KMS-11 (cell line): ENCODE results near the gene NKG7.
"Not testable (repeated sequence)": the region's sequence is repeated elsewhere in the genome, so short reads cannot be mapped to it uniquely, and the experiment has no call there.

Experiments used
- H2AFZ ChIP-seq: fragments of 200-600 bp; sonication (generic); 2 replicates; pipeline ENCODE4 v1.6.1; 2016; ENCODE audit warnings: antibody characterized with exemption, mixed run types, low read depth
- H3K27ac ChIP-seq: fragments of 200-600 bp; sonication (generic); 2 replicates; pipeline ENCODE4 v1.6.1; 2016; ENCODE audit warnings: mild to moderate bottlenecking, mixed run types
- H3K27me3 ChIP-seq: fragments of 200-600 bp; sonication (generic); 2 replicates; pipeline ENCODE4 v1.6.1; 2017; ENCODE audit warnings: mild to moderate bottlenecking, low read depth, mixed run types, moderate library complexity; ENCODE audit not compliant: insufficient read depth
- H3K36me3 ChIP-seq: fragments of 200-600 bp; sonication (generic); 2 replicates; pipeline ENCODE4 v1.6.1; 2017; ENCODE audit warnings: mild to moderate bottlenecking, mixed run types; ENCODE audit not compliant: insufficient read depth
- H3K4me1 ChIP-seq: fragments of 200-600 bp; sonication (generic); 2 replicates; pipeline ENCODE4 v1.6.1; 2016; ENCODE audit warnings: mild to moderate bottlenecking, low read depth, mixed run types; ENCODE audit not compliant: poor library complexity, severe bottlenecking
- H3K4me2 ChIP-seq: fragments of 200-600 bp; sonication (generic); 2 replicates; pipeline ENCODE4 v1.7.0; 2016; ENCODE audit warnings: mild to moderate bottlenecking, mixed run types
- H3K4me3 ChIP-seq: fragments of 200-600 bp; sonication (generic); IDR thresholded peaks from 2 replicates; pipeline ENCODE4 v1.6.1; 2017; ENCODE audit warnings: low read depth, low read length, mixed read lengths; ENCODE audit not compliant: insufficient read depth
- H3K79me2 ChIP-seq: fragments of 200-600 bp; sonication (generic); 2 replicates; pipeline ENCODE4 v1.6.1; 2016; ENCODE audit warnings: low read depth, mixed run types; ENCODE audit not compliant: insufficient read depth
- H3K9ac ChIP-seq: fragments of 200-600 bp; sonication (generic); 2 replicates; pipeline ENCODE4 v1.6.1; 2016; ENCODE audit warnings: mild to moderate bottlenecking, mixed run types
- H4K20me1 ChIP-seq: fragments of 200-600 bp; sonication (generic); 2 replicates; pipeline ENCODE4 v1.6.1; 2016; ENCODE audit warnings: mild to moderate bottlenecking, mixed run types; ENCODE audit not compliant: insufficient read depth
- TF ChIP-seq, protein P1 (sequence below): fragments of 200-600 bp; sonication (generic); conservative IDR thresholded peaks from 2 replicates; pipeline ENCODE4 v1.6.1; 2017; ENCODE audit warnings: low read depth, mild to moderate bottlenecking, antibody characterized with exemption, low read length, moderate library complexity, mixed read lengths

Gene NKG7

DNA sequence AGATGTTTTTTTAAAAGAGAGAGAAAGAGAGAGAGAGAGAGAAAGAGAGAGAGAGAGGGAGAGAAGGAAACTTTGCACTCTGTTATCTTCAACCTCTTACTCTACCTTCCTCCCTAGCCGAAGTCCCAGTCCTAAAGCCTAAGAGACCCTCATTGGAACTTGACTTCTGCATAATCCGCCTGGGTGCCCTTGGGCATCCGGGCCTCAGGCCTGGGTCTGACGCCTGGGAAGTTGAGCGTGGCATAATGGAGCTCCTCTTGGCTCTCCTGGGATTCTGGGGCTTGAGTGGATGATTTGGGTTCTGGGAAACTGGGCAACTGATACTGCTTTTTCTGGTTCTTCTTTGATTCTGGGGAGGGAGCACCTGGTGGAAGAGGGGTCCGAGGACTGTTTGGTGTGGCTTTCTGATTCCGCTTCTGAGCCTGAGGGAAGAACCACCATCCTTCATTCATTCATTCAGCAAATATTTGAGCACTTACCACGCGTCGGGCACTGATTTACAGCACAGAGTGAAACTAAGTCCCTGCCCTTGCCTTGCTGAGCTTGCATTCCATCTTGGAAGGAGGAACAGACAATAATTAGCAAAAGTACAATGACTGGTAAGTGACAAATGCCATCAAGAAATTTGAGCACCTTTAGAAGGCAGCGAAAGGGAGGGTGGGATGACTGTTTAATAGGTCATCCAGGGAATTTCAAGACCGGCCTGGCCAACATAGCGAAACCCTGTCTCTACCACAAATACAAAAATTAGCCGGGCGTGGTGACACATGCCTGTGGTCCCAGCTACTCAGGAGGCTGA is 38.7 kb upstream of the NKG7 start:
- no peak overlapping the region for H3K27ac ChIP-seq

DNA sequence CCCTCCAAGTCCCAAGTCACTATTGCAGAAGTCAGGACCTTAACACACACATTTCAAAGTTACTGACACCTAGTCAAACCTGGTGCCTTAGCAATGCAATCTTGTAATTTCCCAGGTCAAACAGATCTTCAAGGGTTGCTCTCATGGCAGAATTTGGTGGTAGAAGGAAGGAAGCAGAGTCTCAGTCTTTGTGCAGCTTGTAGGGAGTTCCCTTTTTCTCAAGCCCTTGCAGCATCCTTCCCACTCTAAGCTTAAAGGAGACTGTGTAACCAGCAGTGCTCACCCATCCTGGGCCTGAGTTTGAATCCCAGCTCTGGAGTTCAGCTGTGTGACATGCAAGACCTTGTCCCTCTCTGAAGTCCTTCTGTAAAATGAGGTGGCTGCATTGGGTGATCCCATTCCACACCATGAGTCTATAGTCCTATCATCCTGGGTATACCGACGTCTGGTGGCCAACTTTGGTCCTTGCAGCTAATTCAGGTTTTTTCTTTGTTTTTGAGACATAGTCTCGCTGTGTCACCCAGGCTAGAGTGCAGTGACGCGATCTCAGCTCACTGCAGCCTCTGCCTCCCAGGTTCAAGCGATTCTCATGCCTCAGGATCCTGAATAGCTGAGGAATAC is 35.2 kb upstream of the NKG7 start:
- Histone ChIP-seq H3K4me2 (no peak overlapping the region), H3K27ac (no peak overlapping the region), H4K20me1 (no peaks in the 10 kb centered on the region), H3K4me3 (no peak overlapping the region), H3K79me2 (no peaks in the 10 kb centered on the region), H3K27me3 (no peaks in the 10 kb centered on the region; the same call in 1 of the 2 replicates), H3K9ac (no peak overlapping the region), H3K4me1 (no peaks in the 10 kb centered on the region), H3K36me3 (no peaks in the 10 kb centered on the region), H2AFZ (no peak overlapping the region)
- TF ChIP-seq, protein P1, sequence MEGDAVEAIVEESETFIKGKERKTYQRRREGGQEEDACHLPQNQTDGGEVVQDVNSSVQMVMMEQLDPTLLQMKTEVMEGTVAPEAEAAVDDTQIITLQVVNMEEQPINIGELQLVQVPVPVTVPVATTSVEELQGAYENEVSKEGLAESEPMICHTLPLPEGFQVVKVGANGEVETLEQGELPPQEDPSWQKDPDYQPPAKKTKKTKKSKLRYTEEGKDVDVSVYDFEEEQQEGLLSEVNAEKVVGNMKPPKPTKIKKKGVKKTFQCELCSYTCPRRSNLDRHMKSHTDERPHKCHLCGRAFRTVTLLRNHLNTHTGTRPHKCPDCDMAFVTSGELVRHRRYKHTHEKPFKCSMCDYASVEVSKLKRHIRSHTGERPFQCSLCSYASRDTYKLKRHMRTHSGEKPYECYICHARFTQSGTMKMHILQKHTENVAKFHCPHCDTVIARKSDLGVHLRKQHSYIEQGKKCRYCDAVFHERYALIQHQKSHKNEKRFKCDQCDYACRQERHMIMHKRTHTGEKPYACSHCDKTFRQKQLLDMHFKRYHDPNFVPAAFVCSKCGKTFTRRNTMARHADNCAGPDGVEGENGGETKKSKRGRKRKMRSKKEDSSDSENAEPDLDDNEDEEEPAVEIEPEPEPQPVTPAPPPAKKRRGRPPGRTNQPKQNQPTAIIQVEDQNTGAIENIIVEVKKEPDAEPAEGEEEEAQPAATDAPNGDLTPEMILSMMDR, result no peak

More for the DNA sequence above, 38.7 kb upstream of the NKG7 start:
- TF ChIP-seq, protein P1, result no peak
- Histone ChIP-seq H3K4me3 (no peak overlapping the region), H3K4me1 (no peaks in the 10 kb centered on the region), H4K20me1 (no peaks in the 10 kb centered on the region), H3K4me2 (no peak overlapping the region), H3K9ac (no peak overlapping the region), H3K27me3 (no peaks in the 10 kb centered on the region; the same call in 1 of the 2 replicates), H3K36me3 (no peaks in the 10 kb centered on the region), H2AFZ (no peak overlapping the region), H3K79me2 (no peaks in the 10 kb centered on the region)

DNA sequence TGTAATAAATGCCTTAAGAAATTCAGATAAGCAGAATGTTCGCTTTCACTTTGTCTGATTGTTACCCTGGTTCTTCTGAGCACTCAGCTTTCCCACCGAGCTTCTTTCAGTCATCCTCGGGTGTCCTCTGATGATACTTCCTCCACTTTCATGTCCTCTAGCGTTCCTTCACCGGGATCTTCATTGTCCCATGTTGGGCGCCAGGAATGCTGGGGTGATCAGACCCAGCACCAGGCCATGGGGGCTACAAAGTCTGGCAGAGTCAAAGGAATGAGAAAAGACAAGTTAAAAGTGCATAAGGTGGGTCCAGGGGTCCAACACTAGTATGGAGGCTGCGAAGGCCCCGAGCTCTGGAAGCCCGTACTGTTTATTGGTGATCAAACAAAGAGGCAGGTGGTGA is 29.7 kb upstream of the NKG7 start:
- no peak overlapping the region for H2AFZ ChIP-seq
- no peak overlapping the region for H3K9ac ChIP-seq
- H3K36me3 ChIP-seq, result no peaks in the 10 kb centered on the region
- H3K27me3 ChIP-seq, result no peaks in the 10 kb centered on the region; the same call in 1 of the 2 replicates
- H3K4me2 ChIP-seq, result no peak overlapping the region
- no peaks in the 10 kb centered on the region for H4K20me1 ChIP-seq
- H3K27ac ChIP-seq, result no peak overlapping the region
- no peaks in the 10 kb centered on the region for H3K79me2 ChIP-seq
- no peak overlapping the region for H3K4me3 ChIP-seq
- TF ChIP-seq, protein P1, result no peak
- H3K4me1 ChIP-seq, result no peaks in the 10 kb centered on the region

DNA sequence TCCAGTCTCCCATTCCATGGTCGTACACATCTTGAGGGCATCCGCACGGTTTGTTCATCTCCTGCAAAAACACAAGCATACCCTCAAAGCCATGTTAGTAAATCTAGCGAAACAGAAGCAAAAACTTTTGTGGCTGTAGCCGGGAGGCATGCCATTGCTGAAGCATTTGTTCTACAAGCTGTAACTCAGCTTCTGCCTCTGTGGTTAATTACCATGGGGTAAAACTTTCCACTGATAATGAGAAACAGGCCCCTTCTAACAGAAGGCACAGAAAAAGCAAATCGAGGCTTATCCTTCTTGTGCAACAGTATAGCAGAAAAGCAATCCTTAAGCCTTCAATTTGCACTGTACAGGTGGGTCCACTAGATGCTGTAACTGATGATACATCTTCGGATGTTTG is 27.5 kb upstream of the NKG7 start:
- not testable (repeated sequence) for H3K4me3 ChIP-seq, H4K20me1 ChIP-seq, H3K27me3 ChIP-seq, H3K36me3 ChIP-seq, H3K4me1 ChIP-seq, H3K9ac ChIP-seq, H3K79me2 ChIP-seq, H3K4me2 ChIP-seq, H3K27ac ChIP-seq, H2AFZ ChIP-seq

DNA sequence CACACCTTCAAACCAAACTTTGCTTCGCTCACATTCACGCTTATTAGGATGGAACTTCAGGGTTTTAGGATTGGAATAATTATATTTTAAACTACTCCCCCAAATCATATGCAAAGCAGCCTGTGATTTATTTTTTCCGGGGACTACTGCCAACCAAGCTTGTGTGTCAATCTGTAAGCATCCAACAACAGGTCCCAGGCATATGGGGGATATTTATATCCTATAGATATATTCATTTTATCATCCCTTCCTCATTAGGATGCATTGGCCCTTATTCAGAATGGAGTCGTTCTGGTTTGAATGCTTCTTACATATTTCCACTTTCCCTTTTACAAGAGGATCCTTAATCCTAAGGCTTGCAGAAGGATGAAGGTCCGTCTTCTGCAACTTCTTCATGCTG is 26.8 kb upstream of the NKG7 start:
- Histone ChIP-seq H3K79me2 (no peaks in the 10 kb centered on the region), H3K27me3 (no peaks in the 10 kb centered on the region; the same call in 1 of the 2 replicates), H3K27ac (no peak overlapping the region), H3K4me1 (no peaks in the 10 kb centered on the region), H3K4me3 (no peak overlapping the region), H4K20me1 (no peaks in the 10 kb centered on the region), H3K4me2 (no peak overlapping the region), H3K9ac (no peak overlapping the region), H3K36me3 (no peaks in the 10 kb centered on the region), H2AFZ (no peak overlapping the region)
- TF ChIP-seq, protein P1, result no peak
